Vagina (tissue), 2 donors: ENCODE measurements around the gene FADS6. TPM values are rescaled to one million over a fixed set of nuclear protein-coding genes. Genes with fewer than 3 reads are reported as not detected.

ENCODE experiments used
- DNase-seq, 2 donors: peaks; one replicate each; pipeline ENCODE4 v3.0.0-alpha.2; 2017; ENCODE audit errors: extremely low spot score in 2 of 2
- H3K27ac ChIP-seq: fragments of 200-600 bp; sonication (generic); one replicate; pipeline ENCODE4 v1.5.1; 2019
- H3K27me3 ChIP-seq: fragments of 200-600 bp; sonication (generic); one replicate; pipeline ENCODE4 v1.5.1; 2019
- H3K36me3 ChIP-seq, 2 donors: fragments of 200-600 bp; sonication (generic); one replicate each; pipeline ENCODE4 v1.5.1; 2017 to 2019
- H3K4me1 ChIP-seq: fragments of 200-600 bp; sonication (generic); one replicate; pipeline ENCODE4 v1.5.1; 2019
- H3K4me3 ChIP-seq, 2 donors: fragments of 200-600 bp; sonication (generic); 1 replicate in 1 of 2; 2 replicates in 1 of 2; pipeline ENCODE4 v1.5.1; 2016 to 2019
- H3K9me3 ChIP-seq: fragments of 200-600 bp; sonication (generic); one replicate; pipeline ENCODE4 v1.5.1; 2019
- POLR2A ChIP-seq, 2 donors: fragments of 450-650 bp; IDR thresholded peaks; one replicate each; pipeline ENCODE4 v1.6.1; 2017; ENCODE audit warnings: antibody characterized with exemption in 2 of 2, mild to moderate bottlenecking in 2 of 2, moderate library complexity in 2 of 2
- POLR2AphosphoS5 ChIP-seq, 2 donors: sonication (generic); formaldehyde crosslinking; IDR thresholded peaks; one replicate each; pipeline ENCODE4 v1.9.0; 2017; ENCODE audit warnings: antibody characterized with exemption in 2 of 2, mild to moderate bottlenecking in 2 of 2, low read depth in 1 of 2; ENCODE audit not compliant: insufficient read depth in 1 of 2
- intact Hi-C: fragments of 100-400 bp; cut with DNase I; formaldehyde crosslinking; loops from one replicate; pipeline ENCODE4 v1.15.1; 2023
- total RNA-seq: library from RNA; depleted of rRNA; stranded (reverse); fragments of >200 nt; gene quantifications from one replicate; pipeline ENCODE4 v1.2.3, GENCODE V29; 2016
- TF ChIP-seq, protein P1 (sequence below), 3 experiments: fragments of 450-650 bp in 2 of 3; fragments of 200-600 bp in 1 of 3; sonication (generic) in 1 of 3; IDR thresholded peaks; one replicate each; pipeline ENCODE4 v1.5.1; 2017 to 2019; ENCODE audit warnings: antibody characterized with exemption in 3 of 3, mild to moderate bottlenecking in 2 of 3, moderate library complexity in 2 of 3

FADS6 gene
- total RNA-seq, 1 donor from 2014 or later, result 1.5 TPM

- peaks cover 19% of the 10 kb centered on the region for H3K4me1 ChIP-seq
- no peak for TF ChIP-seq POLR2A (IDR thresholded peaks at IDR 0.05)
- TF ChIP-seq, protein P1, sequence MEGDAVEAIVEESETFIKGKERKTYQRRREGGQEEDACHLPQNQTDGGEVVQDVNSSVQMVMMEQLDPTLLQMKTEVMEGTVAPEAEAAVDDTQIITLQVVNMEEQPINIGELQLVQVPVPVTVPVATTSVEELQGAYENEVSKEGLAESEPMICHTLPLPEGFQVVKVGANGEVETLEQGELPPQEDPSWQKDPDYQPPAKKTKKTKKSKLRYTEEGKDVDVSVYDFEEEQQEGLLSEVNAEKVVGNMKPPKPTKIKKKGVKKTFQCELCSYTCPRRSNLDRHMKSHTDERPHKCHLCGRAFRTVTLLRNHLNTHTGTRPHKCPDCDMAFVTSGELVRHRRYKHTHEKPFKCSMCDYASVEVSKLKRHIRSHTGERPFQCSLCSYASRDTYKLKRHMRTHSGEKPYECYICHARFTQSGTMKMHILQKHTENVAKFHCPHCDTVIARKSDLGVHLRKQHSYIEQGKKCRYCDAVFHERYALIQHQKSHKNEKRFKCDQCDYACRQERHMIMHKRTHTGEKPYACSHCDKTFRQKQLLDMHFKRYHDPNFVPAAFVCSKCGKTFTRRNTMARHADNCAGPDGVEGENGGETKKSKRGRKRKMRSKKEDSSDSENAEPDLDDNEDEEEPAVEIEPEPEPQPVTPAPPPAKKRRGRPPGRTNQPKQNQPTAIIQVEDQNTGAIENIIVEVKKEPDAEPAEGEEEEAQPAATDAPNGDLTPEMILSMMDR (IDR thresholded peaks at IDR 0.05), result no peak
- TF ChIP-seq POLR2AphosphoS5 (IDR thresholded peaks at IDR 0.05; ENCODE audit: insufficient read depth in 1 of 2, low read depth in 1 of 2), result no peak
- no peaks in the 10 kb centered on the region for H3K9me3 ChIP-seq
- H3K27me3 ChIP-seq, result no peaks in the 10 kb centered on the region
- DNase-seq, result no peak
- intact Hi-C loops, result no loop called here
- H3K4me3 ChIP-seq, result no peak overlapping the region
- H3K27ac ChIP-seq, result no peak overlapping the region
- peaks cover 0 to 6% of the 10 kb centered on the region in 2 donors for H3K36me3 ChIP-seq
Observed at GRCh38 chr17:74836691-74837467, 56.6 kb downstream of the FADS6 start.

GRCh38 chr17:74836191-74836590, 57.2 kb downstream of the FADS6 start:
- H3K4me1 ChIP-seq, result peaks cover 12% of the 10 kb centered on the region
- no peak overlapping the region for H3K4me3 ChIP-seq
- H3K36me3 ChIP-seq, result peaks cover 0 to 6% of the 10 kb centered on the region in 2 donors
- no peaks in the 10 kb centered on the region for H3K27me3 ChIP-seq
- intact Hi-C loops, result no loop called here
- H3K27ac ChIP-seq, result no peak overlapping the region
- DNase-seq, result no peak
- H3K9me3 ChIP-seq, result no peaks in the 10 kb centered on the region
- TF ChIP-seq POLR2A (IDR thresholded peaks at IDR 0.05), result no peak
- TF ChIP-seq, protein P1 (IDR thresholded peaks at IDR 0.05), result no peak
- TF ChIP-seq POLR2AphosphoS5 (IDR thresholded peaks at IDR 0.05; ENCODE audit: insufficient read depth in 1 of 2, low read depth in 1 of 2), result no peak

DNA sequence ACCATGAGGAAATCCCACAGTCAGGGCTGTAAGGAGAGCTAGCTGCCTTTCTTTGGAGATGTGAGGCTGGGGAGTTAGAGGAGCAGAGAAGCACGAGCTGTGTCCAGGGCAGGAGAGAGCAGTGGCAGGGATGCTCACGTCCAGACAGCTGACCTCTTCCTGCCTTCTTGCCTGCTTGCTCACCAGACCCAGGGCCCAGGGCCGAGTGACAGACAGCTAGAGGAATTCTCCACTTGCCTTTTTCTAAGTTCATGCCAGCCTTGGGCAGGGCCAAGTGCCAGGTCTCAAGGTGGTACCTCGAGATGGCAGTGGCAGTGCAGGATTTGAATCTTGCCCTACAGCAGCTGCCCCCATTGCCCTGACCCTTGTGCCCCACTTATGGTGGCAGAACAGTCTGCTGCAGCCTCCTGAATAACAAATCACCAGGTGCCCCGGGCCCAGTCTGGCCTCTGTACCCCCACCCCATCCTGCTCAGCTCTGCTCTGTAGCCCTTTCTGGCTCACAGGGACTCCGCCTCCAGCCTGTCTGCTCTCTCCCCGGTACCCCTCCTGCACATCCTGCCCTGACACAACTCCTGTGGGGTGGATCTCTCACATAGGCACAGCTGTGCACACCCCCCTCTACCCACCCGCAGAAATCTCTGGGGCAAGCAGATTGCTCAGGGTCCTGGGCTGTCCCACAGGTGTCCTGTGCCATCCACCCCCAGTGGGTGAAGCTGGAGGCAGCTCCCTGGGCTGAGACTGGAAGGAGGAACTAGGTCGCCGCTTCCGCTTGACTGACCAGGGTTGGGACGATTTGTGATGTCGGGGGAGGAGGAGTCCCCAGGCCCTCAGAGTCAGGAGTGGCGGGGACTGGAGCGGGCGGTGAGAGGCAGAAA, 59.7 kb downstream of the FADS6 start:
- Histone ChIP-seq H3K27ac (no peak overlapping the region), H3K36me3 (peaks cover 0 to 6% of the 10 kb centered on the region in 2 donors), H3K4me3 (no peak overlapping the region), H3K9me3 (no peaks in the 10 kb centered on the region), H3K27me3 (no peaks in the 10 kb centered on the region), H3K4me1 (no peaks in the 10 kb centered on the region)
- intact Hi-C loops, result no loop called here
- DNase-seq, result no peak
- TF ChIP-seq, protein P1 (IDR thresholded peaks at IDR 0.05), result no peak
- TF ChIP-seq POLR2AphosphoS5 (IDR thresholded peaks at IDR 0.05; ENCODE audit: insufficient read depth in 1 of 2, low read depth in 1 of 2) (no peak), POLR2A (IDR thresholded peaks at IDR 0.05) (no peak)

DNA sequence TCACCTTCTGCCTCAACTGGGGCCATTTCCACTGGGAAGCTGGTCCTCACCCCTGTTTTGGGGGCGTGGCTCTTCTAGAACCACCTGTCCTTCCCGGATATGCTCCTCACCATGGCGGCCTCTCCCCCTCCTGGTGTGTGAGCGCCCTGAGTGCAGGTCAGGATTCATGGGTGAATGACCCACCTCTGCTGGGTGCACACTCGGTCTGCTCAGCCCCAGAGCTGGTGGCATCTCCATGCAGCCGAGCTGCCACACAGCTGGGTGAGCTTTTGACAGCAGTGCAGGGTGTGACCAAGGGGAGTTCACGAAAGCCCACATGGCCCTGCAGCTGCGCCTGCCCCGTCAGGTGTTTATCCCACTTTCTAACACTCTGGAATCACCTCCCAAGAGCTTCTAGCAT, 61.0 kb downstream of the FADS6 start:
- DNase-seq, result no peak
- H3K4me3 ChIP-seq, result no peak overlapping the region
- intact Hi-C loops, result no loop called here
- TF ChIP-seq, protein P1 (IDR thresholded peaks at IDR 0.05), result no peak
- TF ChIP-seq POLR2AphosphoS5 (IDR thresholded peaks at IDR 0.05; ENCODE audit: insufficient read depth in 1 of 2, low read depth in 1 of 2) (no peak), POLR2A (IDR thresholded peaks at IDR 0.05) (no peak)
- no peaks in the 10 kb centered on the region for H3K4me1 ChIP-seq
- no peak overlapping the region for H3K27ac ChIP-seq
- peaks cover 0 to 6% of the 10 kb centered on the region in 2 donors for H3K36me3 ChIP-seq
- no peaks in the 10 kb centered on the region for H3K9me3 ChIP-seq
- H3K27me3 ChIP-seq, result no peaks in the 10 kb centered on the region
